Cerebellar cortex (tissue), 1 donor: Measurements from ENCODE around the gene PROK2.

ENCODE experiments used
- DNase-seq: peaks from one replicate; pipeline ENCODE4 v3.0.0-alpha.2; 2015; ENCODE audit warnings: low spot score

PROK2 gene

GRCh38 chr3:71734881-71735280, 50.1 kb downstream of the PROK2 start:
- no peak for DNase-seq

- DNase-seq: no peak
Measured at GRCh38 chr3:71733319-71733718, 51.6 kb downstream of the PROK2 start.

DNA sequence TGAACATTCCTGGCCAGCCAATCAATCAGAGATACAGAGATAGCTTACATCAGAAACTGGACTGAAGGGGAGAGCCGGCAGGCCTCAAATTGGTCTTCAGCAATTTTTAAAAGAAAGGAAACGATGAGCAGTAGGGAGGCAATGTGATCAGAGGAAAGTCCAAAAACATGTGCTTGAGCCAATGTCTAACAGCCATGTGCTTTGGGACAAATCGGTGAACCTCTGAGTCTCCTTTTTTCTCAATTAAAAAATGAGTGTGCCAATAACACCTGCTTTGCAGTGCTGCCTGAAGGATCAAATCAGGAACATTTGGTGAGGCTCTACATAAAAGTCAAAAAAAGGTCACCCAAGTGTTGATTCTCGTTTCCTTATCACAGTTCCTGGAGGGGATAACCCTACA, 52.3 kb downstream of the PROK2 start:
- DNase-seq: no peak

DNA sequence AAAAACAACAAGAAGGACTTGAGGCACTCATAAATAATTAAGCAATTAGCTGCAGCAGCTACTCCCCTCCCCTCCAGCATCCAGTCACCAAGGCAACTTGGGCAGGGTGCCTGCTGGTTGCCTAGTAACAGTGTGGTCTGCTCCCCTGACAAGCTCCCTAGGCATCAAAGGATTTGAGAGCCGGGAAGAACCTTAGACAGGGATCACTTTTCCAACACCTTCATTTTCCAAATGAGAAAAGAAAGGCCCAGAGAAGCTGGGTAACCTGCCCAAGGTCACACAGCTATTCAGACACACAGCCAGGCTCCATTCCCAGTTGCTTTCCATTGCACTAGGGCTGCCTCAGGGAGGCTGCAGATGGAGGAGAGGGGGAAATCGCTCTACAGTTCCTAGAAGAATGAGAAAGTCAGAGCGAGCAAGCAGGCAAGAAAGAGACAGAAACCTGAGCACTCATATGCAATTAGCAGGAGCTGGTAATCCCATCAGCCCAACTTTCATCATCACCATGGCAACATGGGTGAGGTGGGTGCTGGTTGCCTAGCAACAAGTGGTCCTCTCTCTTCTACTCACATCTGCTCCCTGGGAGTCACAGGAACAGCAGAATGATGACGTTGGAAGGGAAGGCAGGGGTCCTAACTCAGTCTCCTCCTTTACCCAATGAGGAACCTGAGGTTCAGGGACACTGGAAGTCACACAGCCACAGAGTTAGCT, 56.2 kb downstream of the PROK2 start:
- DNase-seq: peak; percentile 72

GRCh38 chr3:71726146-71726545, 58.8 kb downstream of the PROK2 start:
- DNase-seq: no peak

DNA sequence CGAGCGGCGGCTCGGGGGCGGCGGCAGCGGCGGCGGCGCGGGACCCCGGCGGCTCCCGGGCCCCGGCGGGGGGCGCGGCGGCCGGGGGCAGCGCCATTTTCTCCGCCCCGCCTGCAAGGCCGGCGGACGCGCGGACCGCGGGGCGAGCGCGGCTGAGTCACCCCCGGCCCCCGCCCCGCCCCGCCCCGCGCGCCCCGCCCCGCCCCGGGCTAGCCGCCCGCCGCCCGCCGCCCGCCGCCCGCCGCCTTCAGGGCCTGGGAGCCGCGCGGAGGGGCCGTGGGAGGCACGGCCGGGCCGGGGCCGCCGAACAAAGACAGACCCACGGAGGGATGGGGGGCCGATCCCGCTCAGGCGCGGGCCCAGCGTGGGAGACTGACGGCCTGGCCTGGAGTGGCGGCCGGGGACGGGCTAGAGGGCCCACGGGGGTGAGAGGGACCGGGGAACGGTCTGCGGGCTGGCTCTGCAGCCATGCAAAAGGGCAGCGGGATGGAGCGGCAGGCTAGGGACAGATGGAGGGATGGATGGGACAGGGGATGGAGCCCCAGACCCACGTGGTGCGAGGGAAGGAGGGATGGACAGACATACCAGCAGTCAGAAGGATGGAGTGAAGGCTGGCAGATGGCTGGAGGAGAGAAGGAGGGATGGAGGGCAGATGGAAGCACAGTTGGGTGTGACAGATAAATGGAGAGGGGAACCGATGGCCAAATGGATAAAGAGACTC, 59.5 kb downstream of the PROK2 start, which contains the start of gene EIF4E3:
Gene EIF4E3, minus strand, starts transcription at position 132 of the 721 bp plus-strand sequence. Its CDS starts 35 bp downstream, at position 97.
- peak; percentile 64 for DNase-seq

- DNase-seq: no peak
Measured at GRCh38 chr3:71724584-71725270, 60.2 kb downstream of the PROK2 start.

- DNase-seq: no peak
Measured at GRCh38 chr3:71724171-71724453, 60.8 kb downstream of the PROK2 start.

- no peak for DNase-seq
Measured at GRCh38 chr3:71723452-71724170, 61.3 kb downstream of the PROK2 start.

DNA sequence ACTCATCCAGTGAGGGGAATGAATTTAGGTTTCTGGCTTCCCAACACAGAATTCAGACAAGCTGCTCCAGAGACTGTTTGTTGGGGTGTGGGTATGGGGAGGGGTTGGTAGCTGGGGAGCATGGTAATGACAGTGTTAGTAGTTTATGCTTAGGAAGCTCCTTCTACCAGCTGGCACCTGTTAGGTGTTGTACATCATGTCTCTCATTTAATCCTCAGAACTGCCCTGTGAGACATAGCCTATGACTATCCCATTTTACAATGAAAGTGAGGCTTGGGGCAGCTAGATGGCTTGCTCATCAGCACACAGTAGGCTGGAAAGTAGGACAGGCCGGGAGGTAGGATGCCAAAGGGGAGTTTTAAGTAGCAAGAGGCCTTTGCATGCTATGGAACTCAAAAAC, 62.3 kb downstream of the PROK2 start:
- no peak for DNase-seq
